ENCODE measurements around the gene EIF2S2.

EIF2S2 gene

GRCh38 chr20:34114809-34115208 is 2.8 kb upstream of the EIF2S2 start:
- no peak overlapping the region for H3K4me3 ChIP-seq (ENCODE audit: low read length)
- H3K27ac ChIP-seq (ENCODE audit: low read length): no peak overlapping the region
- no peaks in the 10 kb centered on the region for H3K9me3 ChIP-seq (ENCODE audit: insufficient read depth, low read depth, low read length)
- H3K9ac ChIP-seq (ENCODE audit: low read depth, low read length): no peak overlapping the region
- no peaks in the 10 kb centered on the region; the same call in 1 of the 2 replicates for H3K27me3 ChIP-seq (ENCODE audit: insufficient read depth, low read length)
- no peaks in the 10 kb centered on the region; the same call in 1 of the 2 replicates for H3K4me1 ChIP-seq (ENCODE audit: insufficient read depth, low read length)
- no peaks in the 10 kb centered on the region; the same call in 1 of the 2 replicates for H3K36me3 ChIP-seq (ENCODE audit: insufficient read depth, low read depth, low read length)

GRCh38 chr20:34112600-34113101 is 608 bp upstream of the EIF2S2 start:
- peaks cover 21% of the 10 kb centered on the region for H3K36me3 ChIP-seq (ENCODE audit: insufficient read depth, low read depth, low read length)
- peak overlapping the region; percentile 99; the same call in 1 of the 2 replicates for H3K9ac ChIP-seq (ENCODE audit: low read depth, low read length)
- H3K4me3 ChIP-seq (ENCODE audit: low read length): peak overlapping the region; percentile 100
- no peaks in the 10 kb centered on the region for H3K27me3 ChIP-seq (ENCODE audit: insufficient read depth, low read length)
- no peak overlapping the region for H3K27ac ChIP-seq (ENCODE audit: low read length)
- no peaks in the 10 kb centered on the region for H3K9me3 ChIP-seq (ENCODE audit: insufficient read depth, low read depth, low read length)
- no peaks in the 10 kb centered on the region; the same call in 1 of the 2 replicates for H3K4me1 ChIP-seq (ENCODE audit: insufficient read depth, low read length)

- Histone ChIP-seq H3K27me3 (ENCODE audit: insufficient read depth, low read length) (no peaks in the 10 kb centered on the region), H3K27ac (ENCODE audit: low read length) (peak overlapping the region; percentile 97), H3K9me3 (ENCODE audit: insufficient read depth, low read depth, low read length) (no peaks in the 10 kb centered on the region), H3K36me3 (ENCODE audit: insufficient read depth, low read depth, low read length) (peaks cover 35% of the 10 kb centered on the region), H3K4me3 (ENCODE audit: low read length) (peak overlapping the region; percentile 100), H3K4me1 (ENCODE audit: insufficient read depth, low read length) (no peaks in the 10 kb centered on the region; the same call in 1 of the 2 replicates), H3K9ac (ENCODE audit: low read depth, low read length) (peak overlapping the region; percentile 99)
Observed at GRCh38 chr20:34110745-34111641, 1.1 kb downstream of the EIF2S2 start.

GRCh38 chr20:34110025-34110744 is 1.9 kb downstream of the EIF2S2 start:
- H3K4me1 ChIP-seq (ENCODE audit: insufficient read depth, low read length): no peaks in the 10 kb centered on the region; the same call in 1 of the 2 replicates
- peak overlapping the region; percentile 100 for H3K4me3 ChIP-seq (ENCODE audit: low read length)
- no peaks in the 10 kb centered on the region for H3K27me3 ChIP-seq (ENCODE audit: insufficient read depth, low read length)
- H3K9me3 ChIP-seq (ENCODE audit: insufficient read depth, low read depth, low read length): no peaks in the 10 kb centered on the region
- H3K36me3 ChIP-seq (ENCODE audit: insufficient read depth, low read depth, low read length): peaks cover 43% of the 10 kb centered on the region
- H3K27ac ChIP-seq (ENCODE audit: low read length): no peak overlapping the region
- H3K9ac ChIP-seq (ENCODE audit: low read depth, low read length): peak overlapping the region; percentile 99

- Histone ChIP-seq H3K27ac (ENCODE audit: low read length) (no peak overlapping the region), H3K9ac (ENCODE audit: low read depth, low read length) (no peak overlapping the region), H3K4me1 (ENCODE audit: insufficient read depth, low read length) (no peaks in the 10 kb centered on the region; the same call in 1 of the 2 replicates), H3K36me3 (ENCODE audit: insufficient read depth, low read depth, low read length) (peaks cover 51% of the 10 kb centered on the region), H3K4me3 (ENCODE audit: low read length) (no peak overlapping the region), H3K9me3 (ENCODE audit: insufficient read depth, low read depth, low read length) (no peaks in the 10 kb centered on the region), H3K27me3 (ENCODE audit: insufficient read depth, low read length) (no peaks in the 10 kb centered on the region)
Observed at GRCh38 chr20:34109442-34109841, 2.6 kb downstream of the EIF2S2 start.

- H3K27me3 ChIP-seq (ENCODE audit: insufficient read depth, low read length): no peaks in the 10 kb centered on the region
- H3K27ac ChIP-seq (ENCODE audit: low read length): no peak overlapping the region
- peaks cover 58% of the 10 kb centered on the region for H3K36me3 ChIP-seq (ENCODE audit: insufficient read depth, low read depth, low read length)
- peak overlapping the region; percentile 39; the same call in 1 of the 2 replicates for H3K4me3 ChIP-seq (ENCODE audit: low read length)
- no peaks in the 10 kb centered on the region for H3K9me3 ChIP-seq (ENCODE audit: insufficient read depth, low read depth, low read length)
- H3K4me1 ChIP-seq (ENCODE audit: insufficient read depth, low read length): no peaks in the 10 kb centered on the region; the same call in 1 of the 2 replicates
- no peak overlapping the region for H3K9ac ChIP-seq (ENCODE audit: low read depth, low read length)
Observed at GRCh38 chr20:34108616-34109174, 3.3 kb downstream of the EIF2S2 start.

GRCh38 chr20:34105978-34106675 is 5.9 kb downstream of the EIF2S2 start:
- Histone ChIP-seq H3K27ac (ENCODE audit: low read length) (no peak overlapping the region), H3K4me3 (ENCODE audit: low read length) (no peak overlapping the region), H3K9me3 (ENCODE audit: insufficient read depth, low read depth, low read length) (no peaks in the 10 kb centered on the region), H3K9ac (ENCODE audit: low read depth, low read length) (no peak overlapping the region), H3K27me3 (ENCODE audit: insufficient read depth, low read length) (no peaks in the 10 kb centered on the region), H3K4me1 (ENCODE audit: insufficient read depth, low read length) (no peaks in the 10 kb centered on the region; the same call in 1 of the 2 replicates), H3K36me3 (ENCODE audit: insufficient read depth, low read depth, low read length) (peaks cover 84% of the 10 kb centered on the region)

GRCh38 chr20:34104059-34104458 is 8.0 kb downstream of the EIF2S2 start:
- no peaks in the 10 kb centered on the region for H3K9me3 ChIP-seq (ENCODE audit: insufficient read depth, low read depth, low read length)
- no peak overlapping the region for H3K9ac ChIP-seq (ENCODE audit: low read depth, low read length)
- peaks cover 98% of the 10 kb centered on the region for H3K36me3 ChIP-seq (ENCODE audit: insufficient read depth, low read depth, low read length)
- H3K4me3 ChIP-seq (ENCODE audit: low read length): no peak overlapping the region
- H3K27me3 ChIP-seq (ENCODE audit: insufficient read depth, low read length): no peaks in the 10 kb centered on the region
- no peaks in the 10 kb centered on the region for H3K4me1 ChIP-seq (ENCODE audit: insufficient read depth, low read length)
- no peak overlapping the region for H3K27ac ChIP-seq (ENCODE audit: low read length)

- Histone ChIP-seq H3K4me1 (ENCODE audit: insufficient read depth, low read length) (no peaks in the 10 kb centered on the region), H3K36me3 (ENCODE audit: insufficient read depth, low read depth, low read length) (peaks cover 98% of the 10 kb centered on the region), H3K9me3 (ENCODE audit: insufficient read depth, low read depth, low read length) (no peaks in the 10 kb centered on the region), H3K27ac (ENCODE audit: low read length) (no peak overlapping the region), H3K9ac (ENCODE audit: low read depth, low read length) (no peak overlapping the region), H3K4me3 (ENCODE audit: low read length) (no peak overlapping the region), H3K27me3 (ENCODE audit: insufficient read depth, low read length) (no peaks in the 10 kb centered on the region)
Observed at GRCh38 chr20:34102342-34102741, 9.7 kb downstream of the EIF2S2 start.

- H3K27me3 ChIP-seq (ENCODE audit: insufficient read depth, low read length): no peaks in the 10 kb centered on the region
- H3K4me3 ChIP-seq (ENCODE audit: low read length): no peak overlapping the region
- H3K9ac ChIP-seq (ENCODE audit: low read depth, low read length): no peak overlapping the region
- H3K9me3 ChIP-seq (ENCODE audit: insufficient read depth, low read depth, low read length): no peaks in the 10 kb centered on the region
- no peak overlapping the region for H3K27ac ChIP-seq (ENCODE audit: low read length)
- H3K4me1 ChIP-seq (ENCODE audit: insufficient read depth, low read length): no peaks in the 10 kb centered on the region
- H3K36me3 ChIP-seq (ENCODE audit: insufficient read depth, low read depth, low read length): peaks cover 100% of the 10 kb centered on the region
Observed at GRCh38 chr20:34100576-34100975, 11.5 kb downstream of the EIF2S2 start.

GRCh38 chr20:34099675-34100074 is 12.4 kb downstream of the EIF2S2 start:
- H3K4me1 ChIP-seq (ENCODE audit: insufficient read depth, low read length): no peaks in the 10 kb centered on the region
- no peaks in the 10 kb centered on the region for H3K9me3 ChIP-seq (ENCODE audit: insufficient read depth, low read depth, low read length)
- no peaks in the 10 kb centered on the region for H3K27me3 ChIP-seq (ENCODE audit: insufficient read depth, low read length)
- H3K4me3 ChIP-seq (ENCODE audit: low read length): no peak overlapping the region
- H3K27ac ChIP-seq (ENCODE audit: low read length): no peak overlapping the region
- no peak overlapping the region for H3K9ac ChIP-seq (ENCODE audit: low read depth, low read length)
- H3K36me3 ChIP-seq (ENCODE audit: insufficient read depth, low read depth, low read length): peaks cover 100% of the 10 kb centered on the region
